ENCODE results near the gene CPED1.

- TF ChIP-seq SNAI2 (CRISPR knock-in tag; IDR thresholded peaks at IDR 0.05), result no peak
- no peak for TF ChIP-seq ZFP30 (CRISPR knock-in tag; IDR thresholded peaks at IDR 0.05)
- no peak for TF ChIP-seq PPARA (CRISPR knock-in tag; IDR thresholded peaks at IDR 0.05; ENCODE audit: borderline replicate concordance)
- TF ChIP-seq PATZ1 (CRISPR knock-in tag; IDR thresholded peaks at IDR 0.05; ENCODE audit: borderline replicate concordance), result no peak
- TF ChIP-seq ARNTL (CRISPR knock-in tag; IDR thresholded peaks at IDR 0.05; ENCODE audit: borderline replicate concordance, low read depth), result no peak
- TF ChIP-seq OSR1 (CRISPR knock-in tag; IDR thresholded peaks at IDR 0.05), result no peak
- TF ChIP-seq, protein P1, sequence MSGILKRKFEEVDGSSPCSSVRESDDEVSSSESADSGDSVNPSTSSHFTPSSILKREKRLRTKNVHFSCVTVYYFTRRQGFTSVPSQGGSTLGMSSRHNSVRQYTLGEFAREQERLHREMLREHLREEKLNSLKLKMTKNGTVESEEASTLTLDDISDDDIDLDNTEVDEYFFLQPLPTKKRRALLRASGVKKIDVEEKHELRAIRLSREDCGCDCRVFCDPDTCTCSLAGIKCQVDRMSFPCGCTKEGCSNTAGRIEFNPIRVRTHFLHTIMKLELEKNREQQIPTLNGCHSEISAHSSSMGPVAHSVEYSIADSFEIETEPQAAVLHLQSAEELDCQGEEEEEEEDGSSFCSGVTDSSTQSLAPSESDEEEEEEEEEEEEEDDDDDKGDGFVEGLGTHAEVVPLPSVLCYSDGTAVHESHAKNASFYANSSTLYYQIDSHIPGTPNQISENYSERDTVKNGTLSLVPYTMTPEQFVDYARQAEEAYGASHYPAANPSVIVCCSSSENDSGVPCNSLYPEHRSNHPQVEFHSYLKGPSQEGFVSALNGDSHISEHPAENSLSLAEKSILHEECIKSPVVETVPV (CRISPR knock-in tag; IDR thresholded peaks at IDR 0.05), result no peak
- no peak for TF ChIP-seq TOX (CRISPR knock-in tag; IDR thresholded peaks at IDR 0.05; ENCODE audit: borderline replicate concordance)
- TF ChIP-seq RARB (CRISPR knock-in tag; IDR thresholded peaks at IDR 0.05), result no peak
- TF ChIP-seq ZC3H10 (CRISPR knock-in tag; IDR thresholded peaks at IDR 0.05), result no peak
- TF ChIP-seq ISL1 (CRISPR knock-in tag; IDR thresholded peaks at IDR 0.05), result no peak
- no peak for TF ChIP-seq ZNF565 (CRISPR knock-in tag; conservative IDR thresholded peaks at IDR 0.05; ENCODE audit: low read depth)
- no peak for TF ChIP-seq ESRRG (CRISPR knock-in tag; IDR thresholded peaks at IDR 0.05)
Observed at GRCh38 chr7:121344093-121344492, 355.6 kb downstream of the CPED1 start.

Measured in SK-N-SH treated with all-trans-retinoic acid at 6 μM for 48 hours (cell line).